ENCODE measurements around the gene ANK3.

- TF ChIP-seq CTCF (conservative IDR thresholded peaks at IDR 0.05) (no peak), EZH2 (IDR thresholded peaks at IDR 0.05; ENCODE audit: low read depth) (no peak)
These were observed 177.5 kb downstream of the ANK3 start for GRCh38 chr10:60212195-60212594.
